Endothelial cell of umbilical vein (primary cell): Measurements from ENCODE around the gene LRP2. TPM values are rescaled to one million over a fixed set of nuclear protein-coding genes. Genes with fewer than 3 reads are reported as not detected.

Experiments used
- BruUV-seq: library from RNA; stranded (reverse); fragments of 400-500 nt; replicated peaks from 2 replicates; lab custom pipeline; 2021; lab: Mats Ljungman, UMichigan
- CTCF ChIA-PET: fragments of 300-600, 350-600 bp; sonication (Branson Sonifier 250); formaldehyde crosslinking; loops from one replicate; lab custom pipeline; 2021; ENCODE audit warnings: antibody characterized with exemption, inconsistent platforms; lab: Charles Lee
- POLR2A ChIA-PET: fragments of 300-600, 350-600 bp; sonication (Branson Sonifier 250); formaldehyde crosslinking; loops from one replicate; lab custom pipeline; 2021; ENCODE audit warnings: antibody characterized with exemption, inconsistent platforms; lab: Charles Lee
- DNase-seq: peaks from one replicate; pipeline ENCODE4 v3.0.0-alpha.2; 2011; ENCODE audit warnings: low read depth, low spot score
- FAIRE-seq: peaks from 2 replicates; lab custom pipeline; 2011; peaks lifted over from hg19 to GRCh38; lab: Jason Lieb, UNC
- H2AFZ ChIP-seq: 2 replicates; pipeline ENCODE4 v1.6.0; 2012; ENCODE audit warnings: low read depth, low read length, control low read depth, inconsistent platforms
- H3K27ac ChIP-seq: 2 replicates; pipeline ENCODE4 v1.5.1; 2011; ENCODE audit warnings: low read depth, mild to moderate bottlenecking, control low read depth, low read length, moderate library complexity; ENCODE audit not compliant: insufficient read depth
- H3K27me3 ChIP-seq, 2 experiments: 2 replicates each; pipeline versions ENCODE4 v1.6.0 to v1.6.1; 2011; ENCODE audit warnings: low read length in 2 of 2, mixed read lengths in 1 of 2; ENCODE audit not compliant: control insufficient read depth in 2 of 2, insufficient read depth in 2 of 2
- H3K36me3 ChIP-seq, 2 experiments: 2 replicates in 1 of 2; 3 replicates in 1 of 2; pipeline ENCODE4 v1.5.1; 2011; ENCODE audit warnings: low read length in 2 of 2, mild to moderate bottlenecking in 1 of 2, moderate library complexity in 1 of 2; ENCODE audit not compliant: control insufficient read depth in 2 of 2, insufficient read depth in 2 of 2; ENCODE audit errors: extremely low read depth in 1 of 2
- H3K4me1 ChIP-seq: 3 replicates; pipeline ENCODE4 v1.5.1; 2011; ENCODE audit warnings: mild to moderate bottlenecking, low read length; ENCODE audit not compliant: control insufficient read depth, insufficient read depth; ENCODE audit errors: extremely low read depth
- H3K4me2 ChIP-seq: 2 replicates; pipeline ENCODE4 v1.6.1; 2011; ENCODE audit warnings: low read length, control low read depth, mixed read lengths; ENCODE audit not compliant: insufficient read depth
- H3K4me3 ChIP-seq, 3 experiments: fragments of 200-600 bp in 1 of 3; sonication (generic), shearing (Covaris generic) in 1 of 3; replicated peaks in 1 of 3; 2 replicates each; pipeline ENCODE4 v1.5.1; 2011 to 2016; ENCODE audit warnings: control low read depth in 3 of 3, low read length in 3 of 3, mild to moderate bottlenecking in 2 of 3, inconsistent platforms in 1 of 3, low read depth in 1 of 3, moderate library complexity in 1 of 3; ENCODE audit not compliant: insufficient read depth in 1 of 3
- H3K79me2 ChIP-seq: 2 replicates; pipeline ENCODE4 v1.6.0; 2012; ENCODE audit warnings: low read length, inconsistent platforms; ENCODE audit not compliant: control insufficient read depth, insufficient read depth
- H3K9ac ChIP-seq: replicated peaks from 2 replicates; pipeline ENCODE3; 2011; ENCODE audit warnings: low read length, control low read depth; ENCODE audit not compliant: insufficient read depth; ENCODE audit errors: extremely low read depth
- H3K9me1 ChIP-seq: replicated peaks from 3 replicates; pipeline ENCODE4 v1.6.0; 2011; ENCODE audit warnings: mild to moderate bottlenecking, low read length; ENCODE audit not compliant: control insufficient read depth, insufficient read depth; ENCODE audit errors: extremely low read depth
- H3K9me3 ChIP-seq: replicated peaks from 2 replicates; pipeline ENCODE4 v1.5.1; 2012; ENCODE audit warnings: low read length, inconsistent platforms; ENCODE audit not compliant: control insufficient read depth, insufficient read depth
- H4K20me1 ChIP-seq: replicated peaks from 2 replicates; pipeline ENCODE3; 2011; ENCODE audit warnings: mild to moderate bottlenecking, low read length; ENCODE audit not compliant: control insufficient read depth, insufficient read depth; ENCODE audit errors: extremely low read depth
- CTCF ChIP-seq, 2 donors: IDR thresholded peaks; 1 replicate in 1 of 2; 2 replicates in 1 of 2; pipeline ENCODE4 v1.5.1; 2011; ENCODE audit warnings: low read length in 2 of 2, mild to moderate bottlenecking in 2 of 2, moderate library complexity in 2 of 2, control low read depth in 1 of 2, inconsistent platforms in 1 of 2, low read depth in 1 of 2; ENCODE audit not compliant: insufficient read depth in 1 of 2; ENCODE audit errors: extremely low read depth in 1 of 2
- EZH2 ChIP-seq: IDR thresholded peaks from 2 replicates; pipeline ENCODE4 v1.6.1; 2012; ENCODE audit warnings: borderline replicate concordance, low read depth, mild to moderate bottlenecking, moderate library complexity, low read length, inconsistent platforms; ENCODE audit not compliant: severe bottlenecking
- FOS ChIP-seq: IDR thresholded peaks from 2 replicates; pipeline ENCODE4 v1.6.1; 2011; ENCODE audit warnings: mild to moderate bottlenecking, low read length, moderate library complexity, borderline replicate concordance; ENCODE audit not compliant: insufficient read depth
- JUN ChIP-seq: IDR thresholded peaks from 2 replicates; pipeline ENCODE4 v1.6.1; 2011; ENCODE audit warnings: borderline replicate concordance, low read depth; ENCODE audit not compliant: insufficient read length, insufficient read depth
- MYC ChIP-seq: IDR thresholded peaks from one replicate; pipeline ENCODE4 v1.6.1; 2011; ENCODE audit warnings: mild to moderate bottlenecking, low read depth, low read length
- POLR2A ChIP-seq: IDR thresholded peaks from 2 replicates; pipeline ENCODE4 v1.6.1; 2012; ENCODE audit warnings: low read depth, mild to moderate bottlenecking, control low read depth, low read length
- POLR2AphosphoS5 ChIP-seq: IDR thresholded peaks from 2 replicates; pipeline ENCODE4 v1.6.1; 2012; ENCODE audit warnings: low read depth, mild to moderate bottlenecking, control low read depth, low read length, moderate library complexity; ENCODE audit not compliant: insufficient read depth
- dilution Hi-C: fragments of 300-500 bp; cut with MboI; formaldehyde crosslinking; loops from one replicate; pipeline ENCODE4 v1.15.0; 2019; ENCODE audit warnings: low sequenced_read_pairs; ENCODE audit not compliant: extremely low pct_ligation_motif_present
- intact Hi-C: fragments of 100-400 bp; cut with micrococcal nuclease; formaldehyde crosslinking; loops from one replicate; pipeline ENCODE4 v1.10.0; 2022
- polyA plus RNA-seq, 4 experiments: library from polyadenylated mRNA; depleted of rRNA in 3 of 4; stranded (reverse) in 3 of 4; unstranded in 1 of 4; fragments of >200 nt; gene quantifications; 2 replicates each; pipeline versions ENCODE4 v1.2.1 to v1.2.3, GENCODE V29; 2011 to 2012; ENCODE audit warnings: missing spikeins in 1 of 4
- total RNA-seq: library from RNA; stranded (reverse); gene quantifications from 2 replicates; pipeline ENCODE4 v1.2.3, GENCODE V29; 2021
- TF ChIP-seq, protein P1 (sequence below): IDR thresholded peaks from 2 replicates; pipeline ENCODE4 v1.6.1; 2011; ENCODE audit not compliant: insufficient read depth, insufficient read length

LRP2 gene
- total and polyA plus RNA-seq, 2 donors (not counting 3 experiments of a cell fraction or from before 2014, with no cell fraction given): not detected

GRCh38 chr2:169131587-169132512 is 230.5 kb downstream of the LRP2 start:
- intact Hi-C loops: loop anchor here (1.0 to 2.0 kb wide), 5 partner anchors 22 to 188 kb away; no protein-coding TSS in a partner anchor
- H4K20me1 ChIP-seq: no peaks in the 10 kb centered on the region
- no peak overlapping the region for H3K9ac ChIP-seq
- no peak overlapping the region for H3K27ac ChIP-seq
- no peak overlapping the region for H3K4me2 ChIP-seq
- H3K4me1 ChIP-seq: no peaks in the 10 kb centered on the region
- ChIA-PET CTCF (interaction anchor here (0.5 to 3.1 kb wide), 50 partner anchors 10 to 642 kb away, joined by 3 to 145 read pairs (median 5); partner anchors contain the start of gene DHRS9), POLR2A (interaction anchor here (0.6 kb wide), 1 partner anchor 102 kb away, joined by 3 read pairs; no protein-coding TSS in a partner anchor)
- peak; percentile 90 for FAIRE-seq
- TF ChIP-seq FOS (no peak), POLR2A (no peak), JUN (no peak), POLR2AphosphoS5 (no peak), CTCF (IDR thresholded peaks at IDR 0.05; ENCODE audit: extremely low read depth in 1 of 2, insufficient read depth in 1 of 2, low read depth in 1 of 2, low read length in 2 of 2) (peak; percentile 58), EZH2 (no peak), MYC (no peak)
- TF ChIP-seq, protein P1, sequence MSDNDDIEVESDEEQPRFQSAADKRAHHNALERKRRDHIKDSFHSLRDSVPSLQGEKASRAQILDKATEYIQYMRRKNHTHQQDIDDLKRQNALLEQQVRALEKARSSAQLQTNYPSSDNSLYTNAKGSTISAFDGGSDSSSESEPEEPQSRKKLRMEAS: no peak
- H2AFZ ChIP-seq: peak overlapping the region; percentile 64
- no peaks in the 10 kb centered on the region for H3K79me2 ChIP-seq
- no TSS peak for BruUV-seq
- no peak overlapping the region for H3K4me3 ChIP-seq
- H3K9me3 ChIP-seq: no peaks in the 10 kb centered on the region
- dilution Hi-C loops: no loop called here
- H3K27me3 ChIP-seq: no peaks in the 10 kb centered on the region
- DNase-seq: peak; percentile 77
- no peaks in the 10 kb centered on the region for H3K36me3 ChIP-seq
- no peaks in the 10 kb centered on the region for H3K9me1 ChIP-seq
